HG03520 (cell line): Measurements from ENCODE around the gene IGSF6.
A peak's percentile ranks its signal among the peaks of the same experiment; 100 is the strongest.

Experiments
- ATAC-seq: cut with Tn5 transposase; IDR thresholded peaks from one replicate; pipeline ENCODE4 v1.9.1; 2021; ENCODE audit warnings: mild to moderate bottlenecking, moderate library complexity; ENCODE audit not compliant: unreplicated experiment

IGSF6 gene

GRCh38 chr16:21602785-21603184 lies 49.6 kb downstream of the IGSF6 start:
- no peak for ATAC-seq

GRCh38 chr16:21600031-21600773 lies 52.2 kb downstream of the IGSF6 start:
- ATAC-seq: peak; percentile 9

GRCh38 chr16:21599122-21600030 lies 53.0 kb downstream of the IGSF6 start, which contains the start of gene METTL9:
Gene METTL9, plus strand, starts transcription at chr16:21599577. Its CDS starts 157 bp downstream, at chr16:21599734.
- peak; percentile 82 for ATAC-seq

GRCh38 chr16:21598701-21599121 lies 53.7 kb downstream of the IGSF6 start:
- ATAC-seq: no peak

- no peak for ATAC-seq
These were observed 54.2 kb downstream of the IGSF6 start for GRCh38 chr16:21598206-21598605.

GRCh38 chr16:21597561-21598030 lies 54.8 kb downstream of the IGSF6 start:
- no peak for ATAC-seq

GRCh38 chr16:21593530-21594289 lies 58.7 kb downstream of the IGSF6 start:
- no peak for ATAC-seq

GRCh38 chr16:21592191-21592590 lies 60.2 kb downstream of the IGSF6 start:
- no peak for ATAC-seq

- ATAC-seq: no peak
These were observed 61.6 kb downstream of the IGSF6 start for GRCh38 chr16:21590796-21591195.

- ATAC-seq: no peak
These were observed 62.1 kb downstream of the IGSF6 start for GRCh38 chr16:21590287-21590686.

- no peak for ATAC-seq
These were observed 62.9 kb downstream of the IGSF6 start for GRCh38 chr16:21589551-21589950.
